Gastroesophageal sphincter (tissue), 3 donors: ENCODE data around the gene UBE2J2.

Source experiments
- CTCF ChIP-seq, 4 experiments: fragments of 200-600 bp in 2 of 4; fragments of 450-650 bp in 2 of 4; sonication (generic) in 1 of 4; IDR thresholded peaks; one replicate each; pipeline ENCODE4 v1.5.1; 2017 to 2019; ENCODE audit warnings: antibody characterized with exemption in 4 of 4, mild to moderate bottlenecking in 2 of 4, moderate library complexity in 2 of 4
- EP300 ChIP-seq: sonication (generic); formaldehyde crosslinking; IDR thresholded peaks from one replicate; pipeline ENCODE4 v1.6.1; 2017; ENCODE audit warnings: antibody characterized with exemption, mild to moderate bottlenecking
- POLR2A ChIP-seq, 2 donors: fragments of 450-650 bp; IDR thresholded peaks; one replicate each; pipeline ENCODE4 v1.6.1; 2017; ENCODE audit warnings: antibody characterized with exemption in 2 of 2, mild to moderate bottlenecking in 2 of 2, moderate library complexity in 1 of 2

GRCh38 chr1:1235016-1235744 is 38.5 kb downstream of the UBE2J2 start:
- TF ChIP-seq CTCF (IDR thresholded peaks at IDR 0.05) = no peak
- no peak for TF ChIP-seq EP300
- TF ChIP-seq POLR2A (IDR thresholded peaks at IDR 0.05) = no peak
